Fibroblast of lung (primary cell): ENCODE data around the gene ITPKB. TPM values are rescaled to one million over a fixed set of nuclear protein-coding genes. Genes with fewer than 3 reads are reported as not detected.
A peak's percentile ranks its signal among the peaks of the same experiment; 100 is the strongest.

ENCODE experiments used
- DNase-seq, 2 donors: peaks; one replicate each; pipeline versions ENCODE4 v3.0.0 to v3.0.0-alpha.2; 2010; ENCODE audit warnings: low read depth in 2 of 2
- H2AFZ ChIP-seq: 2 replicates; pipeline ENCODE4 v1.5.1; 2012; ENCODE audit warnings: low read length, control low read depth, inconsistent platforms
- H3K27ac ChIP-seq: 2 replicates; pipeline ENCODE4 v1.5.1; 2011; ENCODE audit warnings: low read length, control low read depth; ENCODE audit not compliant: insufficient read depth
- H3K27me3 ChIP-seq: 2 replicates; pipeline ENCODE4 v1.5.1; 2011; ENCODE audit warnings: mild to moderate bottlenecking, low read length; ENCODE audit not compliant: control insufficient read depth, insufficient read depth
- H3K36me3 ChIP-seq: 2 replicates; pipeline ENCODE4 v1.5.1; 2011; ENCODE audit warnings: low read length; ENCODE audit not compliant: control insufficient read depth, insufficient read depth
- H3K4me1 ChIP-seq: 2 replicates; pipeline ENCODE4 v1.5.1; 2011; ENCODE audit warnings: low read length; ENCODE audit not compliant: control insufficient read depth, insufficient read depth; ENCODE audit errors: extremely low read depth
- H3K4me2 ChIP-seq: 2 replicates; pipeline ENCODE4 v1.5.1; 2011; ENCODE audit warnings: low read length, control low read depth; ENCODE audit not compliant: insufficient read depth; ENCODE audit errors: extremely low read depth
- H3K4me3 ChIP-seq, 4 experiments: fragments of 200-600 bp in 1 of 4; sonication (generic) in 1 of 4; replicated peaks in 1 of 4; 2 replicates each; pipeline ENCODE4 v1.5.1; 2011 to 2016; ENCODE audit warnings: low read length in 4 of 4, low read depth in 3 of 4, mild to moderate bottlenecking in 3 of 4, control low read depth in 2 of 4, inconsistent platforms in 1 of 4, mixed read lengths in 1 of 4; ENCODE audit not compliant: insufficient read depth in 1 of 4; ENCODE audit errors: control extremely low read depth in 1 of 4
- H3K79me2 ChIP-seq: 2 replicates; pipeline ENCODE4 v1.5.1; 2012; ENCODE audit warnings: mild to moderate bottlenecking, low read length, inconsistent platforms; ENCODE audit not compliant: control insufficient read depth, insufficient read depth
- H3K9ac ChIP-seq: 2 replicates; pipeline ENCODE4 v1.5.1; 2011; ENCODE audit warnings: mild to moderate bottlenecking, low read length, control low read depth; ENCODE audit not compliant: insufficient read depth
- H3K9me3 ChIP-seq: 2 replicates; pipeline ENCODE4 v1.5.1; 2012; ENCODE audit warnings: low read depth, low read length; ENCODE audit not compliant: control insufficient read depth, insufficient read depth
- H4K20me1 ChIP-seq: 2 replicates; pipeline ENCODE4 v1.5.1; 2011; ENCODE audit warnings: low read length; ENCODE audit not compliant: control insufficient read depth, insufficient read depth; ENCODE audit errors: extremely low read depth
- EZH2 ChIP-seq: IDR thresholded peaks from 2 replicates; pipeline ENCODE4 v1.5.1; 2012; ENCODE audit warnings: low read length, control low read depth, mild to moderate bottlenecking; ENCODE audit errors: missing control alignments
- polyA plus RNA-seq, 2 donors: library from polyadenylated mRNA; depleted of rRNA in 1 of 2; stranded (reverse) in 1 of 2; unstranded in 1 of 2; fragments of >200 nt; gene quantifications; 2 replicates each; pipeline ENCODE4 v1.2.1, GENCODE V29; 2011 to 2012; ENCODE audit warnings: missing spikeins in 1 of 2
- total RNA-seq: library from RNA; depleted of rRNA; stranded (reverse); fragments of >200 nt; gene quantifications from 2 replicates; pipeline ENCODE4 v1.2.1, GENCODE V29; 2014
- TF ChIP-seq, protein P1 (sequence below), 2 donors: IDR thresholded peaks in 1 of 2; conservative IDR thresholded peaks in 1 of 2; 1 replicate in 1 of 2; 2 replicates in 1 of 2; pipeline ENCODE4 v1.5.1; 2011 to 2012; ENCODE audit warnings: low read length in 2 of 2, control low read depth in 1 of 2, inconsistent platforms in 1 of 2, low read depth in 1 of 2, mild to moderate bottlenecking in 1 of 2

The ITPKB gene
- total and polyA plus RNA-seq, 2 donors (not counting 1 experiment from before 2014, with no cell fraction given) = 10.2 to 32.4 TPM

DNA sequence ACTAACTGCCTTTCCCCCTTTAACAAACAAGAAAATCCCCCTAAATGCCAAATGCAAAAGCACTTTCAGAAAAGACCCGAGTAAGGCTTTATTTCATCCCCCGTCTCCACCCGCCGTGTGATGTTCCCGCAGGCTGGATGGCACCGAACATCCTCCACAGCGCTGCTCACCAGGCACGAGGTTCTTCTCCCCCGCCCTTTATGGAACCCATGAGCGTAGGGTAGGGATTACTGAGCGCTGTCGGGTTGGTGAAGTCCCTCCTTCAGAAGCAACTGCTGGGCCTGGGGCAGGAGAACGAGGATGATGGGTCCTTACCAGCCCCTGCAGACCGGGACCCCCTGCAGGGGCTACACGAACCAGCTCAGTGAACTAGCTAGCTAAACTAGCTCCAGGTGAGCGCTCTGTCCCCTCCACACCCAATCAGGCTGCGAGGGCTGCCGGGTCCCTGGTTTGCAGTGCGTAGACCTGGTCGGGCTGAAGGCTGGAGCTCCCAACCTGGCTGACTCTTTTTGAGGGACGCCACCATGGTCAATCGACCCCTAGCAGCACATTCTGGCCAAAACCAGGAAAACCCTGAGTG is 80.4 kb downstream of the ITPKB start:
- H3K27ac ChIP-seq = no peak overlapping the region
- no peaks in the 10 kb centered on the region for H3K9me3 ChIP-seq
- TF ChIP-seq, protein P1, sequence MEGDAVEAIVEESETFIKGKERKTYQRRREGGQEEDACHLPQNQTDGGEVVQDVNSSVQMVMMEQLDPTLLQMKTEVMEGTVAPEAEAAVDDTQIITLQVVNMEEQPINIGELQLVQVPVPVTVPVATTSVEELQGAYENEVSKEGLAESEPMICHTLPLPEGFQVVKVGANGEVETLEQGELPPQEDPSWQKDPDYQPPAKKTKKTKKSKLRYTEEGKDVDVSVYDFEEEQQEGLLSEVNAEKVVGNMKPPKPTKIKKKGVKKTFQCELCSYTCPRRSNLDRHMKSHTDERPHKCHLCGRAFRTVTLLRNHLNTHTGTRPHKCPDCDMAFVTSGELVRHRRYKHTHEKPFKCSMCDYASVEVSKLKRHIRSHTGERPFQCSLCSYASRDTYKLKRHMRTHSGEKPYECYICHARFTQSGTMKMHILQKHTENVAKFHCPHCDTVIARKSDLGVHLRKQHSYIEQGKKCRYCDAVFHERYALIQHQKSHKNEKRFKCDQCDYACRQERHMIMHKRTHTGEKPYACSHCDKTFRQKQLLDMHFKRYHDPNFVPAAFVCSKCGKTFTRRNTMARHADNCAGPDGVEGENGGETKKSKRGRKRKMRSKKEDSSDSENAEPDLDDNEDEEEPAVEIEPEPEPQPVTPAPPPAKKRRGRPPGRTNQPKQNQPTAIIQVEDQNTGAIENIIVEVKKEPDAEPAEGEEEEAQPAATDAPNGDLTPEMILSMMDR (conservative IDR thresholded peaks at IDR 0.05 in 1 of 2, IDR thresholded peaks at IDR 0.05 in 1 of 2; ENCODE audit: low read depth in 1 of 2, low read length in 2 of 2) = no peak
- no peak for TF ChIP-seq EZH2
- H3K36me3 ChIP-seq = peaks cover 2% of the 10 kb centered on the region
- no peaks in the 10 kb centered on the region for H4K20me1 ChIP-seq
- H3K9ac ChIP-seq = no peak overlapping the region
- DNase-seq = no peak
- H3K4me3 ChIP-seq = no peak overlapping the region
- no peaks in the 10 kb centered on the region for H3K79me2 ChIP-seq
- H2AFZ ChIP-seq = no peak overlapping the region
- peaks cover 48% of the 10 kb centered on the region for H3K4me1 ChIP-seq
- H3K4me2 ChIP-seq = no peak overlapping the region
- H3K27me3 ChIP-seq = no peaks in the 10 kb centered on the region

DNA sequence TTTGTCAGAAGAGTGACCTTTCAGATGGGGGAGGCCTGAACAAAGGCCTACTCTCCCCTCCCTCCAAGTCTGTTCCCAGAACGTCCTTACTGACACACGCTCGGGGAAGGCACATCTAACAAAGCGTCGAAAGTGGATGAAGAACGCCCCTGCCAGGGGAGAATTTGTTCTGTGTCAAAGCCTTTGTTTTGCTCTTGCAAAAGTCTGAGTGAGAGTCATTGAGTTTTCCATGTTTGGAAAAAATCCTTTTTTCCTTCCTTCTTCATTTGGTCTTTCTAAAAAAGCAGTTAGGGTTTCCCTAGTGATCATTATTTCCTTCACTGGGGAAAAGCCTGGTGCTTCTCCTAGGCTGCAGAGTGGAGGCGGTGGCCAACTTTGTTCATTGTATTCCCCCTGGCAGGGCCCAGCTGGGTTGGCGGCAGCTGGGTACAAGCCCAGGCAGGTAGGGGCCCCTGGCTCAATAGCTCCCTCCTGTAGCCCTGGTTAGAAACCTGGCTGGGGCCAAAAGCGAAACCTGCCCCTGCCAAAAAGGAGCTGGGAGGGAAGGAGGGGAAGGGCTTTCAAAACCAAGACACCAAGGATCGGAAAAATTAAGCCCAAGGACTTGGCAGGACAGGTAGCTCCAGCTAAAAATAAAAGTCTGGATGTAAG is 81.1 kb downstream of the ITPKB start:
- no peak for DNase-seq
- no peaks in the 10 kb centered on the region for H3K27me3 ChIP-seq

DNA sequence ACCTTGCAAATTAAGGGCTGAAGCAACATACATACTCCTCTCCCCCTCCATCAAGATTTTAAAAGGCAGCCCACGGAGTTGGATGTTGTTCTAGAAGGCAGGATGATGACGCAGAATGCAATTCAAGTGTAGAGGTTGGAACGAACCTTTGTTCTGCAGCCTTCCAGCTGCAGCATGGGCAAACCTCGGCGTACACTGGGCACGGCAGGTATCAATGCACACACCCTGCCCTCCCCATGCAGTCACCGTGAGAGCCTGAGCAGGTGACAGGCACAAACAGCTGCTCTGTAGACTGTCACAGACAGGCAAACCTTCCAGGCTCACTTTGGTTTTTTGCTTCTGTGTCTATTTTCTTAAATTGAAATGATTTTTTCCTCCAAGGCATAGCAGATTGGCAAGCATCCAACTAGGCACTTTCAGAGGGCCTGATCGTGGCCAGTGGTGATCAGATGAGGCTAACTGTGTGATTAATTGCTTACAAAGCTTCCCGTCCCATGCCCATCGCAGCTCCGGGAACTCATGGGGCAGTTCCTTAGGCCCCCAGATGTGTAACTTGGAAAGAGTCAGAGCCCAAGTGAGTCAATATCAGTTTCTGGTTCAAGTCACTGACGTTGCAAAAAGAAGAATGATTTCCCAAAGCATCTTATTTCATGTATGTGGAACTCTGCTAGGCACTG is 82.3 kb downstream of the ITPKB start:
- Histone ChIP-seq H3K4me2 (peak overlapping the region; percentile 44), H3K79me2 (no peaks in the 10 kb centered on the region)

More for the DNA sequence above, 81.1 kb downstream of the ITPKB start:
- Histone ChIP-seq H3K9me3 (no peaks in the 10 kb centered on the region), H4K20me1 (no peaks in the 10 kb centered on the region), H3K4me1 (peaks cover 44% of the 10 kb centered on the region), H3K79me2 (no peaks in the 10 kb centered on the region), H3K27ac (no peak overlapping the region), H3K4me3 (no peak overlapping the region), H3K36me3 (peaks cover 2% of the 10 kb centered on the region), H3K9ac (no peak overlapping the region), H3K4me2 (no peak overlapping the region), H2AFZ (no peak overlapping the region)
- TF ChIP-seq EZH2 = no peak
- TF ChIP-seq, protein P1 (conservative IDR thresholded peaks at IDR 0.05 in 1 of 2, IDR thresholded peaks at IDR 0.05 in 1 of 2; ENCODE audit: low read depth in 1 of 2, low read length in 2 of 2) = no peak

More for the DNA sequence above, 82.3 kb downstream of the ITPKB start:
- Histone ChIP-seq H3K27ac (peak overlapping the region; percentile 70), H3K9me3 (no peaks in the 10 kb centered on the region), H3K36me3 (peaks cover 2% of the 10 kb centered on the region), H3K27me3 (no peaks in the 10 kb centered on the region), H3K9ac (no peak overlapping the region), H4K20me1 (no peaks in the 10 kb centered on the region), H3K4me3 (no peak overlapping the region), H2AFZ (no peak overlapping the region), H3K4me1 (peaks cover 38% of the 10 kb centered on the region)
- TF ChIP-seq, protein P1 (conservative IDR thresholded peaks at IDR 0.05 in 1 of 2, IDR thresholded peaks at IDR 0.05 in 1 of 2; ENCODE audit: low read depth in 1 of 2, low read length in 2 of 2) = no peak
- TF ChIP-seq EZH2 = no peak
- DNase-seq = peak; percentile 91 to 92
